Choroid plexus epithelial cell (primary cell): Measurements from ENCODE around the gene ALOX5.
"Not testable (repeated sequence)": the region's sequence is repeated elsewhere in the genome, so short reads cannot be mapped to it uniquely, and the experiment has no call there.

Source experiments
- DNase-seq: peaks from one replicate; pipeline ENCODE4 v3.0.0-alpha.2; 2010; ENCODE audit warnings: low read depth
- H3K4me3 ChIP-seq: 2 replicates; pipeline ENCODE4 v1.5.1; 2011; ENCODE audit warnings: low read depth, mild to moderate bottlenecking, control low read depth, low read length, moderate library complexity
- CTCF ChIP-seq: conservative IDR thresholded peaks from 2 replicates; pipeline ENCODE4 v1.5.1; 2011; ENCODE audit warnings: low read depth, mild to moderate bottlenecking, control low read depth, inconsistent platforms, low read length, moderate library complexity

The ALOX5 gene

GRCh38 chr10:45403151-45403550, 29.1 kb downstream of the ALOX5 start:
- TF ChIP-seq CTCF, result no peak
- DNase-seq, result peak; percentile 4

GRCh38 chr10:45404087-45404769, 30.2 kb downstream of the ALOX5 start:
- no peak for TF ChIP-seq CTCF
- DNase-seq, result peak; percentile 8
- H3K4me3 ChIP-seq, result no peak overlapping the region

More at GRCh38 chr10:45403151-45403550, 29.1 kb downstream of the ALOX5 start:
- no peak overlapping the region for H3K4me3 ChIP-seq

GRCh38 chr10:45404770-45405120, 30.7 kb downstream of the ALOX5 start:
- TF ChIP-seq CTCF, result no peak
- no peak for DNase-seq
- no peak overlapping the region for H3K4me3 ChIP-seq

- H3K4me3 ChIP-seq, result no peak overlapping the region
- no peak for DNase-seq
- TF ChIP-seq CTCF, result no peak
Measured at GRCh38 chr10:45407542-45407941, 33.5 kb downstream of the ALOX5 start.

- no peak overlapping the region for H3K4me3 ChIP-seq
- DNase-seq, result peak; percentile 7
- no peak for TF ChIP-seq CTCF
Measured at GRCh38 chr10:45408421-45409319, 34.7 kb downstream of the ALOX5 start.

- H3K4me3 ChIP-seq, DNase-seq: not testable (repeated sequence)
Measured at GRCh38 chr10:45409347-45409746, 35.3 kb downstream of the ALOX5 start.

GRCh38 chr10:45409782-45410181, 35.8 kb downstream of the ALOX5 start:
- no peak for TF ChIP-seq CTCF
- no peak overlapping the region for H3K4me3 ChIP-seq
- no peak for DNase-seq
